GM06990 (cell line): Measurements from ENCODE around the gene ZNHIT3.

Source experiments
- DNase-seq: peaks from one replicate; pipeline ENCODE4 v3.0.0-alpha.2; 2011; ENCODE audit not compliant: insufficient read length; ENCODE audit errors: extremely low read depth
- H3K27me3 ChIP-seq: replicated peaks from 2 replicates; pipeline ENCODE4 v1.6.0; 2011; ENCODE audit warnings: low read length; ENCODE audit not compliant: control insufficient read depth, insufficient read depth
- H3K36me3 ChIP-seq: 2 replicates; pipeline ENCODE4 v1.5.1; 2011; ENCODE audit warnings: low read length; ENCODE audit not compliant: control insufficient read depth, insufficient read depth
- H3K4me3 ChIP-seq: replicated peaks from 2 replicates; pipeline ENCODE4 v1.5.1; 2011; ENCODE audit warnings: low read depth, mild to moderate bottlenecking, control low read depth, low read length
- CTCF ChIP-seq: IDR thresholded peaks from 2 replicates; pipeline ENCODE4 v1.5.1; 2011; ENCODE audit warnings: low read length, control low read depth, mild to moderate bottlenecking, inconsistent platforms; ENCODE audit not compliant: insufficient read depth, poor library complexity, severe bottlenecking

ZNHIT3 gene

GRCh38 chr17:36500745-36501225 lies 14.3 kb downstream of the ZNHIT3 start:
- DNase-seq, result no peak
- no peaks in the 10 kb centered on the region for H3K27me3 ChIP-seq
- TF ChIP-seq CTCF, result no peak
- no peak overlapping the region for H3K4me3 ChIP-seq
- peaks cover 49% of the 10 kb centered on the region for H3K36me3 ChIP-seq

DNA sequence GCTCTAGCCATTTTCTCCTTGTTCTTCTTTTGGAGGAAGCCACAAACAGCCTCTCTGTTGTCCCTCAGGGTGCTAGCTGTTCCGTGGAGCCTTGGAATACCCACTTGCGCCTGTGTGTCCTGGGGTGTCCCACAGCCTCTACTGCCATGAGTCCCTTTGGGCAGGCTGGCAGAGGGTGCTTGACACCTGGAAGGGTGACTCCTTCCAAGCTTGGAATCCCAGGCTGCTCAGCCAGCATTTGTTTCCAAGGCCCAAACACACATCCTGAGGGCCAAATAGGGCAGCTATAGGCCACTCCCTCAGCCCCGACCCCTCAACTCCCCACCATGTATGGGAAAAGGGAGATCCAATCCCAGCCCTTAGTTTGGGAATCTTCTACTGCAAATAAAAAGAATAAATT lies 14.9 kb downstream of the ZNHIT3 start:
- Histone ChIP-seq H3K4me3 (no peak overlapping the region), H3K27me3 (no peaks in the 10 kb centered on the region), H3K36me3 (peaks cover 44% of the 10 kb centered on the region)
- no peak for TF ChIP-seq CTCF
- DNase-seq, result no peak

- no peak for DNase-seq
- Histone ChIP-seq H3K27me3 (no peaks in the 10 kb centered on the region), H3K4me3 (no peak overlapping the region), H3K36me3 (peaks cover 44% of the 10 kb centered on the region)
- no peak for TF ChIP-seq CTCF
Observed at GRCh38 chr17:36501963-36502362, 15.5 kb downstream of the ZNHIT3 start.

DNA sequence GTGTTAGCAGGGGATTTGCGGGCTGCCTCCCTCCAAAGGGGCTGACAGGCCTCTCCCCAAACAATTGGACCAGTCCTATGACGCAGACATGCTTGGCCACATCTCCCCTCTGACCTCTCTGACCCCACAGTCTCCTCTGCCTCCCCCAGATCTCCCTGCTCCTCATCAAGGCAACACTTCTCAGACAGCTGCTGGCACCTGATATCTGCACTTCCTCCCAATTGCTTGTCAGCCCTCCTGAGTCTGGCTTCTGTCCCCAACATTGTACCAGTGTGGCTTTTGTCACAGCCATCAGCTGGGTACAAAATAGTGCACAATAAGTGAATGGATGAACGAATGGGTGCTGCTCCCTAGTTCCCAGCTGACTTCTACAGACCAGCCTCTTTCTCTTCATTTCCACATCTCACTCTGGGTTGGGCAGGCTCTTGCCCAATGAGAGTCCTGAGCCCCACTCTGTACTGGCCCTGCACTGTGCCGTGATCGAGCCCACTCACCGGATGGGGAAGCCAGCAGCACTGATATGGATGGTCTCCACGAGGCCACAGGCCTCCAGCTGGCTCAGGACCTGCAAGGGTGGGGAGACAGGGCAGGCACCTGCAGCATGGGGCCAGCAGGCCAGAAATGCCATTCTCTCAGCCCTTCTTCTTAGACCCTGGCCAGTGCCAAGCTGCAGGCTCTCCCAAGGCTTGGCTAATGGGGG lies 17.1 kb downstream of the ZNHIT3 start:
- Histone ChIP-seq H3K36me3 (peaks cover 44% of the 10 kb centered on the region), H3K27me3 (no peaks in the 10 kb centered on the region), H3K4me3 (no peak overlapping the region)
- DNase-seq, result no peak
- TF ChIP-seq CTCF, result no peak

- no peak for TF ChIP-seq CTCF
- peaks cover 43% of the 10 kb centered on the region for H3K36me3 ChIP-seq
- no peak overlapping the region for H3K4me3 ChIP-seq
- no peak for DNase-seq
- no peaks in the 10 kb centered on the region for H3K27me3 ChIP-seq
Observed at GRCh38 chr17:36504156-36504545, 17.7 kb downstream of the ZNHIT3 start.
